Cortex of kidney (tissue), 1 donor: ENCODE measurements around the gene EZR.

Experiments
- DNase-seq: peaks from one replicate; lab custom pipeline; 2025; lab: John Stamatoyannopoulos, UW

Gene EZR

DNA sequence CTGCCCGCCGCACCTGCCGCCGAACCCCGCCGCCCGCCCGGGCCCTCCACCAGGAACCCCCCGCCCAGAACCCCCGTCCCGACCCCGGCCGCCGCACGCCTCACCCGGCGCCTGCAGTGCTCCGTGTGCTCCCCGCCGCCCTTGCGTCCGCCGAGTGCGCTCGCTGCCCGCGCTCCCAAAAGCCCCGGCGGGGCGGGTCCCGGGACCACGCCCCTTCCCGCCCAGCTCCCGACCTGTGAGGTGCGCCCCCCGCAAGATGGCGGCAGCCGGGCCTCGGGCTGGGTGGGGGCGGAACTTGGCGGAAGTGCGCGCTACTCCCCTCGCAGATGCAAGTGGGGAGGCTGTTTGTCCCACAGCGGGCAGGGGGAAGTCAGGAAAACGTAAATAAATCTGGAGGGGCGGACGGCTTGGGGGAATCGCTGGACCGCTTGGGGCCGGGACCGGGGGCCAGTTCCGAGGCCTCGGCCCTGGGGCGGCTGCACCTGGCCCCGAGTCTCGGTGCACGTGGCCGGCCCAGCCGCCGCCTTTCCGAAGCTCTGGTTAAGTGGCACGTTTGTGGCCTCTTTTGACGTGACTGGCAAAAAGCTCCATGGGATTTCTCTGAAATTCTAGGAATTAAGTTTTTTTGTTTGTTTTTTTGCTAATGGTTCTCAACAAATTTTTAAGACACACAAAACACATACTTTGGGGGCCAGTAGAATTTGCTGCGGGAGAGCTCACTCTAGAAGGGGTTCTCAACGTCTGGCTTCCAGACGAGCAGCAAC, at the start of gene EZR:
Gene EZR, minus strand, starts transcription at position 156 of the 764 bp plus-strand sequence. CDS start 1,275 bp downstream, outside the sequence.
- DNase-seq = no peak

DNA sequence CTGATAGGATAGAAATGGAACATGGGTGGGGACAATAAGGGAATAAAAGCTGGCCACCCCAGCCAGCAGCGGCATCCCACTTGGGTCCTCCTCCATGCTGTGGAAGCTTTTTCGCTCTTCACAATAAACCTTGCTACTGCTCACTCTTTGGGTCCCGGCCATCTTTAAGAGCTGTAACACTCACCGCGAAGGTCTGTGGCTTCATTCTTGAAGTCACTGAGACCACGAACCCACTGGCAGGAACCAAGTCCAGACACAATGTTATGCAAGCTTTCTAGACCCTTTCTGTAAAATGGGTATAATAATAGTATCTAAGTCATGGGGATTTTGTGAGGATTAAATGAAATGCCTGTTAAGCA, 48.9 kb upstream of the EZR start:
- no peak for DNase-seq

DNA sequence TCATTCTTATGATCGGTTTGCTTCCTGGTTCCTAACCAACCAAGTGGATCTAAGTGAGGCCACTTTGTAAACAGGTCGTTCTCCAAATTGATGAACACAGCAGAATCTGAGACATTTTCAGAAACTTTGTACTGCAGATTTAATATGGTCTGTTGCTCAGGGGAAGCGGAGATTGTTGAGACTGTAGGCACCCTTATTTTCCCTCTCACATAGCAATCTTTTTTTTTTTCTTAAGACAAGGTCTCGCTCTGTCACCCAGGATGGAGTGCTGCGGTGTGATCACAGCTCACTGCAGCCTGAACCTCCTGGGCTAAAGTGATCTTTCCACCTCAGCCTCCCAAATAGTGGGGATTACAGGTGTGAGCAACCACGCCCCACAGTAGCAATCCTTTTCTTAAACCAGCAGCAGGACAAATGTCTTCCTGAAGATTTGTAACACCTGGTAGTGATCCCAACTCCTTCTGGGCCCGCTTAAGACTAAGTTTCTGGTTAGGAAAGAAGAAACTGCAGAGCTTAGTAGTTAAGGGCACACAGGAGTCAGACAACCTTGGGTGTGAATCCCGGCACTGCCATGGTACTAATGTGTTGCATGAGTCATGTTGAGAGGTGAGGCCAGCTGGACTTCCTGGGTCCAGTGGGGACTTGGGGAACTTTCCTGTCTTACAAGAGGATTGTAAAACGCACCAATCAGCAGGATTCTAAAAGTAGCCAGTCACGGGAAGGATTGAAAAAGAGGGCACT, 48.4 kb upstream of the EZR start:
- DNase-seq = no peak

DNA sequence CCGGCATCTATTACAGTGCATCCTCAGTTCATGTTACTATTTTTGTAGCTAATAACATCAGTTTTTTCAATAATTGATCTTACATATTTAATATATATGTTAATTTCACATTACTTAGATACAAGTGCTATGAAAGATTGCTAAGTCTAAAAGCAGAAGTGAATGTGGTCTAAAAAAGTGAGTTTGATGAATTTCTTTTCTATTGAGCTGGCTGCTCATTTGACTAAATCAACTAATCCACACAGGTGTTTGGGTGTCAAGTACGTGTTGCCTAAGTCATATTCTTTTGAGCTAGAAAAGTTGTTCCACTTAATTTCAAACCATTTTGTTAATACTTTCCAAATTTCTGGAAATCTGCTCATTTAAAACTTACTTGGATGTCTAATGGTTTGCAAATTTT, 46.6 kb upstream of the EZR start:
- DNase-seq = no peak

DNA sequence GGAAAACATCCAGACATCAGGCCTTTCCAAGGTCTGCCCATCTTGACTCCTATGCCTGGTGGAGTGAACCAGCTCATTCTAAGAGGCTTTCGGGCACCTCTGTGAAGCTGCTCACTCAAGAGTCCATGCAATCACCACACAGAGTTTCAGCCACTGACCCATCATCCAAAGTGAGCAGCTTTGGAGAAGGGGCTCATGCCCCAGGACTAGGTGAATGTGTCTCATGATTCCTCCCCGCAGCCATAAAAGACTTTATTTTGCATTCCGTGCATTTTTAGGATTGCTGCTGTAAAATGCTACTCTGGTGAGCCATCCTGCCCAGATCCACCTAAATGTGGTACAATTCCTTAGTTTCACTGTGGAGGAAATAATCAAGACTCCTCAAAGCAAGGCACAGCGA, 44.5 kb upstream of the EZR start:
- DNase-seq = no peak

DNA sequence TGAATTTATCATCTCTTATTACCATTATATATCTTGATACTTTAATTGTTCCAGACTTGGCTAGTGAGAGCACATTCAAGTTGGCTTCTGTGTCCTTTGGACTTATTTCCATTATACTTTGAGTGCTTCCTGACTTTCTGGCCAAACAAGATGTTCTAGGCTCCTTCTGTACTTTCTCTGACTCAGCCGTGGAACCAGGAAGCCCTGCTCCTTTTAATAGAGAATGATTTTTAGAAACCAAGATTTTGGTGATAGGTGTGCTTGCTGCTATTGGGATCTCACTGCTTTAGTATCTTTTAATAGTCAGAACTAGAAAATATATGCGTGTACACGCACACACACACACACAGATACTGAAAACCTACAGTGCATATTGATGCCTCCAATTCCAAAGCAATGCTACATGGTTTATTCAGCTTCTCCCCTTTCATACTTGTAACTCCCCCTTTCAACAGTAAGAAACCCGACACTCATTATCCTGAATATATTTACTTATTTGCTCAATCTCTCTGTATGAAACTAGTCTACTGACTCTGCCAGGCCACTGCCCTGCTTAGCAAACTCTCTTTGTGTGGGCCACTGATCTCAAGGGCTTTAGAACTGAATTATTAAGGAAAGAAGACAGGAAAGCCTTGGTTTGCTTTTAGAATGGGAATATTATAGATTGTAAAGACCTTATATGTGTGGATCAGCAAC, 42.7 kb upstream of the EZR start:
- DNase-seq = no peak

DNA sequence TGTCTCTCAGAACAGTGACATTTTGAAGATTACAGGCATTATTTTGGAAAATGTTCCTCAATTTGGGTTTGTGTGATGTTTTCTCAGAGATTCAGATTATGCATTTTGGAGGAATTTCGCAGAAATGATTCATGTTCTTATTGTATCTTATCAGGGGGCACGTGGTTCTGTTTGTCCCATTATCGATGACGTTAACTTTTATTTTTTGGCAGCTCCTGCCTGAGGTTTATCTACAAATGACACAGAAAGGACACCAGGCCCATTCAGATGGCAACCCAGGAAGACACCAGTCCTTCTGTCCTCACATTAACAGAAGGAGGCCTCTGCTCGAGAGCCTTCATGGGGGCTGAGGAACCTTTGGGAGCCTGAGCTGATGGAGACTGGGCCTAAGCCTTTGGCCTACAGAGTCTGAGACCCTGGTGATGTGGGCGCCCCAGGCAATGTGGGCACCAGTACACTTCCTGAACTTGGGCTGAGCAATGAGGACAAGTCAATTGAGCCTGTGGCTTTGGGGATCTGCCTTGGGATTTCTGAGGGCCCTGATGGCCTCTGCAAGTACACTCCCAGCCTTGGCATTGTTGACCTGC, 41.2 kb upstream of the EZR start:
- DNase-seq = no peak

DNA sequence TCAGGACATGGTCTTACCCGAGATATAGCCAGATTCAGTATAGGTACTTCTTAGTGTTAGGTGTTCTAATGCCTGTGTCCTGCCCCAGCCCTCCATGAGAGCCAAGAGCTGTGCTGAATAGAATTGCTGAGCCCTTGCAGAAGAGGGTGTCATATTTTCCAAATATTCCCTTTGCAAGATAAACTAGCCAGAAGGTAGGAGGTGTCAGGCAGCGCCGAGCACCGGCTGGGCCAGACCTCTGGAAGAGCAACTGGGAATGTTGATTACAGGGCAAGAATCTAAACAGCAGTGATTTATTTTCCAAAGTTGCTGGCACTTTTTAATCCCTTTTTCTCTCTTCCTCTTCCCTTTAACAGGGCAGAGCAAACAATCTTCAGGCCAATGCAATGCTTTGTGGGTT, 37.1 kb upstream of the EZR start:
- DNase-seq = no peak

DNA sequence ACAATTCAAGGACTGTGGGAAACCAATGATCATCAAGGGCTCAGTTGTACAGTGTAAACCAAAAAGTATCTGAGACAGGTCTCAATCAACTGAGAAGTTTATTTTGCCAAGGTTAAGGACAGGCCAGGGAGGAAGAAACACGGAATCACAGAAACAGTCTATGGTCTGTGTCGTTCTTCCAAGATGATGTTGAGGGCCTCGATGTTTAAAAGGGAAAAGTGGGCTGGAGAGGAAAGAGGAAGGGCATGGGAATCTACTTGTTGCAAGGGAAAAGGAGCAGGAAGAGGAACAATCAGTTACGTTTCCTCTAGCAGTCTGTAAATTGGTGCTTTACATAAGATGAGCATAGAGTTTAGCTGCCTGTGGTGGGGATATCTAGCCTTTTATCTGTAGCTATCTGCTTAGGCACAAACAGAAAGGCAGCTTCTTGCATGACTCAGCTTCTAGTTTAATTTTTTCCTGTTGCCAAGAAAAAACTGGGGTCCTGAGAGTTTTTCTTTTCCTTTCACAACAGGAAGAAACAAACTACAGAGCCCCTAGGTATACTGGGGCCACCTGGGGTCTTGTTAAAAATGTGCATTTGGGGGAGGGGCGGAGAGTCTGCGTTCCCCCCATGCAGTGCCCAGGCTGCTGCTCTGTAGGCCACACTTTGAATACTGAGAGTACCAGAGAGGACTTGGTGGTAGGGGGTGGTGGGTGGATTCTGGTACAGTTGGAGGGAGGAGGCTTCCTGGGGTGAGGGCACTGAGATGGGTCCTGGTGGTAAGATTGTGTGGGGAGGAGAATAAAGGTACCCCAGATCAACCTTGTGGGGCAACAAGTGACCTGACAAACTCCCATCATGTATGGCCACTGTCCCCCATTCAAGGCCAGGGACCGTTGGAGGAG, 35.3 kb upstream of the EZR start:
- DNase-seq = no peak

DNA sequence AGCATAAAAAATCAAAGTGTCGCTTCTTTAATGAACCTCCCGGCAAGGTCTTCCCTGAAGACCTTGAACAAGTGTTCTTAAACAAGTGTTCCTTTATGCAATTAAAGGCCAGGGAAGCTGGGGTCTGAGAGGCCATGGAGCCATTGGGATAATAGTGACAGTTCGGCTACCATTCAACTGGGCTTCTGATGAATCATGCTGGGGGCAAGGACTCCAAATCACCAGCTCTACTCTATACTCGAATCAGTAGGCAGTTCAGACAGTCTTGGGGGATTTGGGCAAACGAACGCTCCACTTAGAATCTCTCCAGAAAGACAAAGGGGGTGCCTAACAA, 34.7 kb upstream of the EZR start:
- no peak for DNase-seq

DNA sequence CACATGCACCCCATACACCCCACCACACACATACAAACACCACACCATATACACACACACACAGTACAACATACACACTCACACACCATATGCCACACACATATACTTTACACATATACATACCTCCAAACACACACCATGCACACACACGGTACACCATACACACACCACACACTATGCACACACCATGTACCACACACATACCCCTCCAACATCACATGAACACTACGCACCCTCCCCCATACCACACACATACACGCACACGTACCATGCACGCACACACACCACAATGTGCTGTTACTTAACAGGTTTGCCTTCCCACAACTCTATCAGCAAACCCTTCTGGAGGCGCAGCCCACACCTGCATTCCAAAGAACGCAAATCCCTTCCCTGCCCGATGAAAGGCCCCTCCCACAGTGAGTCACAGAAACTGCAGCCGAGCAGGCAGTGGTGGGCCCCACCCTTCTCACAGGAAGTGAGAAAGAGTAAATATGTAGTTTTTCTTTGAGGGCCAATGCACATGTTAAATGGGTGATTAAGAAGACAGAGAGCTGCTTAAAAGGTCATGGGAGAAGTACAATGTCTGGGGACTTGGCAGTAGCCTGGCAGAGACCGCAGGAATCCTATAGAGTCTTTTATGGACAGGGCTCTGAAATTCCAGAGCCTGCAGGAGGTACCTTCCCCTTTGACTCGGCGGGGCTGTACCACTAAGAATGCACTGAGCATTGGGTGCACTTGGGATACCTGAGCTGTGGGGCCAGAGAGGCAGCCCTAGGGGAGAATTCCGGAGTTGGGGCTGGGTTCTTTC, 34.1 kb upstream of the EZR start:
- no peak for DNase-seq

DNA sequence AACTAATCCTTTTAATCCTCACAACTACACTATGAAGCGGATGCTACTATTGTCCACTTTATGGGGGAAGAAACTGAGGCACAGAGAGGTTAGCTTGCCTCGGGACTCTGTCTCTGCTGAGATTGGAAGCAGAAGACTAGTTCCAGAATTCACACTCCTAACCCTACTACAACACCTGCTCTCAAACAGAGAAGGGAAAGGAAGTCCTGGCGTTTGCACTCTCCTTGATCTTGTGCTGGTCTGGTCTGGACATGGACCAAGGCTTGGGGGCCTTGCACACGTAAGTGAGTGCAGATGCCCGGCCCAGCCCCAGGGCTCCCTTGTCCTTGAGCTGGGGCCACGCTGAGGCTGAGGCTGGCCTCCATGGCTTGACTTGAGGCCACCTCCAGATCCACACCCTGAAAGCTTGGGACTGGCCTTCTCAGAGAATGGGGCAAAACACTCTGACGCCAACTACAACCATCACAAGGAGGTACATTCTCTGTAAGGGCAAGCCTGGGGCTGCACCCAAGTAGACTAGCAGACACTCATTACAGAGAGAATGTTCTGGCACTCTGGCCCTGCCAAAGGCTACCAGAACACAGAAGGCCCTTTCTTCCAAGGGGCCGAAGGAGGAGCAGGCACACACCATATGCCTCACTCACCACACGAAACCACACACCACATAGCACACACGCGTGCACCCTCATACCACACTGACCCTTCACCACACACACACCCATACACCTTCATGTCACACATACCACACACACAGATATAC, 33.3 kb upstream of the EZR start:
- no peak for DNase-seq

DNA sequence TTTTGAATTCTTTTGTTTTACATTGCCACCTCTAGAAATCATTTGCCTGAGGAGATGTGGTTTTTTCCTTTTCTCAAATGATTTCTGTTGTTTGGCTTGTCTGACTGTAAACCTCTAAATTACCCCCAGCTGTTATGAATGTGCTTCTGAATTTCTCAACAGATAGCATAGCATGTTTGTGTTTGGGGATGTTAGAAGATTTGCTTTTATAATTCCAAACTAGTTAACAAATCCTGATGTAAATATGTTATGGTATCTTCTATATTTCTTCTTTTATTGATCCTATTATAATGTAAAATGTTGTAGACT, 31.6 kb upstream of the EZR start:
- DNase-seq = no peak

DNA sequence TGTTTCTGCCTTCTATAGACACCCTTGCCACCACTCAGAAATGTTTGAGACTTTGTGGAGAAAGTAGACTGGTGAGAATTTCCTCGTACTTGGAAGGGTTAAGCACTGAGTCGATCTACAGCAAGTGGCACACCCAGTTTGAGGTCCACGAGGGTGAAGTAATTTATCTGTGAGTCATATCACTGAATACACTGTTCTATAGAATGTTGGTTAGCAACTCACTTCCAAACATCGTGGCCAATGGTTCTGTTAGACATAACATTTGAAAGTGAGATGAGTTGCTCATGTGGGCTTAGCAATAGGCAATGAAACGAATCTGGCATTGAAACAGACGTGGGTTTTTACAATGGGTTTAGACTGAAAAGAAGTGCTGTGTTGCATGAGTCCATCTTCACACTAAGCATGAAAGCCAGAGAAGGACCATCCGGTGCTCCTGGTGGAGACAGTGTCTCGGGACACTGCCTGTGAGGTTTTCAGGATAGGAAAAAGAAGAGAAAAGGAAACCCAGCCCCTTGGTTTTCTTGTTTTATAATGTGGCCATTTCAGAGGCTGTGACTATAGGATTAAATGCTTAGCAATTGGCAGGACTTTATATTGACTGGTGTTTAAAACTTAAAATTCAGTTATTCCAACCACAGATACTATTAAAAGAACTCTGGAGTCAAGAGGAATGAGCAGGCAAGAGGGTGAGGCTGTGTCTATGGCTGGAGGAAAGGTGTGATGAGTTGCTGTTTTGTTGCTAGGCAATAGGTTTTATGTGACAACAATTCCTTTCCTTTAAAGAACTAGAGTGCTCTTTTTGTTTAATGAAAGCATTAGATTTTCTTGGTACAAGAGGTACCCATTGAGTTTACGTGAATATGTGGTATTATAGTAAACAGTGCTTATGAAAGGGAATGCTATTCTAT, 31.0 kb upstream of the EZR start:
- DNase-seq = no peak

DNA sequence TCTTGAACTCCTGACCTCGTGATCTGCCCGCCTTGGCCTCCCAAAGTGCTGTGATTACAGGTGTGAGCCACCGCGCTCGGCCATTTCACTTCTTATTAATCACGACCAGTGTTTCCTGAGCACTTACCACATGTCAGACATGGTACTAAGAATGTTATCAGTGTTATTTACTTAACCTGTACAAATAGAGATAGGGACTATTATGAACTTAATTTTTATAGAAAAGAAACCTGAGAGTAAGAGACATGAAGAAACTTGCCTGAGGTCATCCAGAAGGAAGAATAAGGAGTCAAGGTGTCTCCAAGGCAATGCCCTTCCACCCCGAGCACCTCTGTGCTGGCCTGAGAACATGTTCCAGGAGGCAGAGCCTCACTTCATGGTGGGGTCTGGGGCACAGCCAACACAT, 29.3 kb upstream of the EZR start:
- DNase-seq = no peak

DNA sequence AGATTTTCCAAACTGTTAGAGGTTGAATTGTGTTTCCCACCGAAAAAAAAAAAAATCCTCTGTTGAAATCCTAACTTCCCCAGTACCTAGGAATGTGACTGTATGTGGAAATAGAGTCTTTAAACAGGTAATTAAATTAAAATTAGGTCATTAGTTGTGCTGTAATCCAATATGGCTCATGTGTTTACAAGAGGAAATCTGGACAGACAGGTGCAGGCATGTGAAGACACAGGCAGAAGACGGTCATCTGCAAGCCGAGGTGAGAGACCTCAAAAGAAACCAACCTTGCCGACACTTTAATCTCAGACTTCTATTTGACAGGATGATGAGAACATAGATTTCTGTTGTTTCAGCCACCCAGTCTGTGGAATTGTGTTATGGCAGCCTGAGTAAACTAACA, 28.6 kb upstream of the EZR start:
- no peak for DNase-seq

DNA sequence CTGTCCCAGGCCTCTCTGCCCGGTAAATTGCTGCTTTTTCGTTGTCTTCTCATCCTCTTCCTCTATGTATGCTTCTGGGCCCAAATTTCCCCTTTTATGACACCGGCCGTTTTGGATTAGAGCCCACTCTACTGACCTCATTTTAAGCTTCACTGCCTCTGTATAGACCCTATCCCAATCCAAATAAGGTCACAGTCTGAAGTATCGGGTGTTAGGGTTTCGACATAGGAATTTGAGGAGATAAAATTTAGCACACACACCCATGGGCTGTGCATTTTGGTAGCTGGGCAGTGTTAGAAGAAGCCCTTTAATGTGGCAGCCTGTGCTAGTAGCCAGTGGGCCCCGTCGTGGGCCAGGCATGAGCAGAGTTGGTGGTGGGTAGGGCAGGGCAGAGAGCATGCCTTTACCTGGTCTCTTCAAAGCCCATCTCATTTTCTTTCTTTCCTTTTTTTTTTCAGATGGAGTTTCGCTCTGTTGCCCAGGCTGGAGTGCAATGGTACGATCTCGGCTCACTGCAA, 27.9 kb upstream of the EZR start:
- no peak for DNase-seq

DNA sequence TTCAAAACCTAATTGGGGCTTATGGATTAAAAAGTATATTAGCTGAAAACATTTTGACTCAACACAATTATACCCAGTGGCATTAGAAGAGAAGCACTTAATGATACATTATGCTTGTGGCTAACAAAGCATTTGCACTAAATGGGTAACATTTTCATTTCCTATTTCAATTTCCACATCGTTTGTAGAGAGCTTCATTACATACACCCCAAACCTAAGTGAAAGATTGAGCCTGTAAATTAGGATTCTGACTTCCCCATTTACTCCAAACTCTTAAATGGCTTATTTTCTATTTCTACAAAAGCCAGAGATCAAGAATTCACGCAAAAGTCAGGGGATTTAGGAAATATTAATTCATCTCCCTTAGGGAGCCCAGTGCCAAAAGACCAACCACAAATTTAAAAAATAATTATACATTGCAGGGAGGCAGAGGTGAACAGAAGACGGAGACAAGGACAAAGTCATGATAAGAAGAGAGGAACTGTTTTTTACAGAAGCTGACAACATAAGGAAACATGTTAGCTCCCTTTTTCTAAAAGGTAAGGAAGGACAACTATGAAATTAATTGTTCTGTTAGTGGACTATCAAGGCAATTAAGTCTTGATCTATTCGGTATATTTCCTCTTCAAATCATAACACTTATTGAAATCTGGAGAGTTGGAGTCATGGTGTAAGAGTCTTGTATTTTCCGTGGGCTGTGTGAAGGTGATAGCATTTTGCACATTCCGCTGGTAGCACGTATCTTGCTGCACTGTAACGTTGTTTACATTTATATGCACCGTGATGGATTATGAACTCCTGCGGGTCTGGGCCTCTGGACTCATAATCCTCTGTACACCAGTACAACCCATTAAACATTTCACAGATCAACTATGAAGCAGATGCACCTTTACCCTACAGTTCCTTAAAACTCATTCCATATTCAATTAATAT, 24.8 kb upstream of the EZR start:
- no peak for DNase-seq
